SK-N-SH treated with all-trans-retinoic acid at 6 μM for 48 hours (cell line): ENCODE measurements around the gene RETREG1.

ENCODE experiments used
- ARNTL ChIP-seq: fragments of 450-650 bp; formaldehyde crosslinking; IDR thresholded peaks from 2 replicates; pipeline ENCODE4 v1.5.0; 2020; ENCODE audit warnings: low read depth, mild to moderate bottlenecking, moderate library complexity, borderline replicate concordance
- BACH2 ChIP-seq: fragments of 250-450 bp; sonication (Bioruptor Pico); IDR thresholded peaks from 2 replicates; pipeline ENCODE4 v1.9.0; 2021; ENCODE audit warnings: mild to moderate bottlenecking, borderline replicate concordance
- GLIS3 ChIP-seq: fragments of 250-450 bp; sonication (Bioruptor Pico); IDR thresholded peaks from 2 replicates; pipeline ENCODE4 v1.5.0; 2020; ENCODE audit warnings: mild to moderate bottlenecking, moderate library complexity
- PATZ1 ChIP-seq: fragments of 250-450 bp; sonication (Bioruptor Pico); IDR thresholded peaks from 2 replicates; pipeline ENCODE4 v1.8.0; 2020; ENCODE audit warnings: mild to moderate bottlenecking, moderate library complexity, borderline replicate concordance
- POU6F1 ChIP-seq: fragments of 250-450 bp; sonication (Bioruptor Pico); IDR thresholded peaks from 2 replicates; pipeline ENCODE4 v1.8.0; 2021; ENCODE audit warnings: low read depth, mild to moderate bottlenecking, moderate library complexity, borderline replicate concordance
- PPARA ChIP-seq: fragments of 250-450 bp; sonication (Bioruptor Pico); IDR thresholded peaks from 2 replicates; pipeline ENCODE4 v1.5.0; 2020; ENCODE audit warnings: mild to moderate bottlenecking, borderline replicate concordance
- RARB ChIP-seq: fragments of 250-450 bp; sonication (Bioruptor Pico); IDR thresholded peaks from 2 replicates; pipeline ENCODE4 v1.8.0; 2021; ENCODE audit warnings: mild to moderate bottlenecking, moderate library complexity
- TCF4 ChIP-seq: fragments of 250-450 bp; sonication (Bioruptor Pico); IDR thresholded peaks from 2 replicates; pipeline ENCODE4 v1.8.0; 2021; ENCODE audit warnings: mild to moderate bottlenecking, moderate library complexity, borderline replicate concordance
- TSHZ2 ChIP-seq: fragments of 250-450 bp; sonication (Bioruptor Pico); IDR thresholded peaks from 2 replicates; pipeline ENCODE4 v1.5.0; 2020; ENCODE audit warnings: mild to moderate bottlenecking, moderate library complexity
- ZFP3 ChIP-seq: fragments of 250-450 bp; sonication (Bioruptor Pico); IDR thresholded peaks from 2 replicates; pipeline ENCODE4 v1.5.0; 2020; ENCODE audit warnings: mild to moderate bottlenecking, moderate library complexity
- ZFP30 ChIP-seq: fragments of 450-650 bp; formaldehyde crosslinking; IDR thresholded peaks from 2 replicates; pipeline ENCODE4 v1.5.0; 2022; ENCODE audit warnings: mild to moderate bottlenecking, moderate library complexity
- ZNF565 ChIP-seq: fragments of 450-650 bp; formaldehyde crosslinking; conservative IDR thresholded peaks from 2 replicates; pipeline ENCODE4 v1.5.0; 2020; ENCODE audit warnings: low read depth, mild to moderate bottlenecking, moderate library complexity

GRCh38 chr5:16602182-16602581 is 14.6 kb downstream of the RETREG1 start:
- no peak for TF ChIP-seq GLIS3 (CRISPR knock-in tag)
- no peak for TF ChIP-seq ZFP3
- TF ChIP-seq RARB (CRISPR knock-in tag), result no peak
- no peak for TF ChIP-seq BACH2 (CRISPR knock-in tag)
- TF ChIP-seq ARNTL (CRISPR knock-in tag), result no peak
- TF ChIP-seq TSHZ2 (CRISPR knock-in tag), result no peak
- no peak for TF ChIP-seq ZNF565 (CRISPR knock-in tag)
- TF ChIP-seq ZFP30, result no peak
- TF ChIP-seq TCF4 (CRISPR knock-in tag), result no peak
- TF ChIP-seq PATZ1, result no peak
- no peak for TF ChIP-seq PPARA
- TF ChIP-seq POU6F1, result no peak
